ENCODE results near the gene TSHZ3. TPM values are rescaled to one million over a fixed set of nuclear protein-coding genes. Genes with fewer than 3 reads are reported as not detected.

Gene TSHZ3
- polyA plus RNA-seq, 6 donors from 2014 or later = not detected

DNA sequence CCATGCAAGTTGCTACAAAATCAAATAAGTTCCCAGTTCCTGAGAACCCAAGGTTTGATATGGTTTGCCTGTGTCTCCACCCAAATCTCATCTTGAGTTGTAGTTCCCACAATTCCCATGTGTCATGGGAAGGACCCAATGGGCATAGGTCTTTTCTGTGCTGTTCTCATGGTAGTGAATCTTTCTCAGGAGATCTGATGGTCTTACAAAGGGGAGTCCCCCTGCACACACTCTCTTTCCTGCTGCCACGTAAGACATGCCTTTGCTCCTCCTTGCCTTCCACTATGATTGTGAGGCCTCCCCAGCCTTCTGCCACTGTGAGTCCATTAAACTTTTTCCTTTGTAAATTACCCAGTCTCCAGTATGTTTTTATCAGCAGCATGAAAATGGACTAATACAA is 28.5 kb upstream of the TSHZ3 start:
- no peak overlapping the region for H3K27ac Mint-ChIP-seq
- H3K27me3 Mint-ChIP-seq = peaks cover 0 to 4% (median 0%) of the 10 kb centered on the region in 3 donors
- DNase-seq (no peak), ATAC-seq (ENCODE audit: low read depth in 2 of 2) (no peak)
- H3K36me3 Mint-ChIP-seq = no peaks in the 10 kb centered on the region
- H3K9me3 Mint-ChIP-seq = peaks cover 0 to 6% (median 0%) of the 10 kb centered on the region in 7 donors
- H3K4me1 Mint-ChIP-seq = no peaks in the 10 kb centered on the region
- no peak overlapping the region for H3K4me3 Mint-ChIP-seq

DNA sequence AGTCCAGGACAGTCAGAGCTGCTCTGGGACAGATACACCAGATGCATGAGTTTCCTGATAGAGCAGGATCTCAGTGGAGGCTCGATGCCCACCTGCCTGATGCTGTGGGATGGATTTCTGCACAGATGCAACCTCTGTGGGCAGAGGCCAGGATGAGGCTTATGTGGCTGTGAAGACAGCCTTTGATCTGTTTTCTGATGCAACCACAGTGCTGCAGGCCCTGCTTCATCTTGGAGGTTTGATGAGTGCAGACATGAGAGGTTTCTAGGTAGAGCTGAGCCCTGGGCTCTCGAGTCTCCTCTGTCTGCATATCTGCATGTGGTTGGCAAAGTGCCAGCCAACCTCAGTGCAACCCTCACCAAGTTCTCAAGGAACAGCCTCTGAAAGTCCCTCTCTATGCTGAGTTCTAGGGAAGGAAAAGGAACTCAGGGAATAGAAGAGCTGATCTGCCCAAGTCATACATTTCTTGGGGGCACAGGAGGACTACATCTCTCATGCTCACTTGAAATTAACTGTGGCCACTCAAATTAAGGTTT is 23.1 kb upstream of the TSHZ3 start:
- Mint-ChIP-seq H3K27me3 (peaks cover 0 to 8% (median 4%) of the 10 kb centered on the region in 3 donors), H3K4me1 (no peaks in the 10 kb centered on the region), H3K27ac (no peak overlapping the region), H3K4me3 (peak overlapping the region in 1 of 8 donors; percentile 22), H3K36me3 (no peaks in the 10 kb centered on the region), H3K9me3 (peaks cover 0 to 3% (median 2%) of the 10 kb centered on the region in 7 donors)
- no peak for DNase-seq
- ATAC-seq (ENCODE audit: low read depth in 2 of 2) = no peak

DNA sequence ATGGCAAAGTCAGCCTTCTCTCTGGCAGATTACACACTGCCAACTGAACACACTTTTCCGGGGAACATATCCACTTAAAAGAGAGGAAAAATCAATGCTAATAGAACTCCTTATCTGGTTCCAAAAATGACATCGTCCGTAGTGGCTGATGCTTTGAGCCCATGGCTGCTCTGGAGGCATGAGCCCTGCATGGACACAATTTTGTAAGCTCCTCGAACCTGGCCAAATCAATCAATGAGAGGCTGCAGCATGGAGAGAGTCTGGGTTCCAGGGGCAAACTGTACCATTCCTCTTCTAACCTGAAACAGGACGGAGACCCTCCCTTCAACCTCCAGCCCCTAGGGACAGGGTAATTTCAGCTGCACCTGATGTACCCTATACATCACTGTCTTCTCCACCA is 21.0 kb upstream of the TSHZ3 start:
- no peak overlapping the region for H3K4me3 Mint-ChIP-seq
- H3K27ac Mint-ChIP-seq = no peak overlapping the region
- H3K36me3 Mint-ChIP-seq = no peaks in the 10 kb centered on the region
- peaks cover 0 to 4% (median 2%) of the 10 kb centered on the region in 7 donors for H3K9me3 Mint-ChIP-seq
- ATAC-seq (ENCODE audit: low read depth in 2 of 2) (no peak), DNase-seq (no peak)
- peaks cover 8 to 18% (median 10%) of the 10 kb centered on the region in 3 donors for H3K27me3 Mint-ChIP-seq
- no peaks in the 10 kb centered on the region for H3K4me1 Mint-ChIP-seq

DNA sequence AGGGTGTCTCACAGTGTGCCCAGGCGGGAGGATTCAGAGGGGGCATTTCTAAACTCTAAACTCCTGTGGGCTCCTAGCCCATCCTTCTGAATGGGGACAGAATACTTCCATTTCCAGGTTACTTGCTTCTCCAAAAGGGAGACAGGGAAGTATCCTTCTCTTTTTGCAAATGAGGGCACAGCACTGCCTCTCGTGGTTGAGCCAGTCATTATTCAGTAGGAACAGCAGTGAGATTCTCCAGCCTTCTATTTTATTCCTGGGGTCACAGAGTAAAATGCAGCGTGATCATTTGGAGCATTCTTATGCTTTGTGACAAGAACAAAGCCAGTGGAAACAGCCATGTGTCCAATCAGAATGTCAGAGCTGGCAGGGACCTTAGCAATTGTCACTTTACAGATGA is 15.7 kb upstream of the TSHZ3 start:
- no peaks in the 10 kb centered on the region for H3K4me1 Mint-ChIP-seq
- ATAC-seq (ENCODE audit: low read depth in 2 of 2) (no peak), DNase-seq (no peak)
- no peak overlapping the region for H3K27ac Mint-ChIP-seq
- peaks cover 15 to 31% (median 26%) of the 10 kb centered on the region in 3 donors for H3K27me3 Mint-ChIP-seq
- H3K36me3 Mint-ChIP-seq = no peaks in the 10 kb centered on the region
- no peak overlapping the region for H3K4me3 Mint-ChIP-seq
- H3K9me3 Mint-ChIP-seq = peaks cover 0 to 3% (median 0%) of the 10 kb centered on the region in 7 donors

DNA sequence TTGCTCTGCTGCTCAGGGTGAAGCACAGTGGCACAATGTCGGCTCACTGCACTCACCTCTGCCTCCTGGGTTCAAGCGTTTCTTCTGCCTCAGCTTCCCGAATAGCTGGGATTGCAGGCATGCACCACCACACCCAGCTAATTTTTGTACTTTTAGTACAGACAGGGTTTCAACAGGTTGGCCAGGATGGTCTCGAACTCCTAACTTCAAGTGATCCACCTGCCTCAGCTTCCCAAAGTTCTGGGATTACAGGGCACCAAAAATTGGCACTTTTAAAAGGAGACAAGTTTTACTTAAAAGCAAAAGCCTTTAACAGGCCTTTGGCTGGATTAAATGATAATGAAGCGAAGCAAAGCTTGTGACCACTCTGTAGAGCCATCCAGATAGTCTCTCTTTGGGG is 12.5 kb upstream of the TSHZ3 start:
- H3K27ac Mint-ChIP-seq = no peak overlapping the region
- DNase-seq = no peak
- peaks cover 0 to 4% (median under 1%) of the 10 kb centered on the region in 3 donors for H3K4me1 Mint-ChIP-seq
- no peak for ATAC-seq (ENCODE audit: low read depth in 2 of 2)
- H3K4me3 Mint-ChIP-seq = no peak overlapping the region
- H3K9me3 Mint-ChIP-seq = peaks cover 0 to 5% (median 1%) of the 10 kb centered on the region in 7 donors
- H3K27me3 Mint-ChIP-seq = peaks cover 37 to 58% (median 56%) of the 10 kb centered on the region in 3 donors
- no peaks in the 10 kb centered on the region for H3K36me3 Mint-ChIP-seq

DNA sequence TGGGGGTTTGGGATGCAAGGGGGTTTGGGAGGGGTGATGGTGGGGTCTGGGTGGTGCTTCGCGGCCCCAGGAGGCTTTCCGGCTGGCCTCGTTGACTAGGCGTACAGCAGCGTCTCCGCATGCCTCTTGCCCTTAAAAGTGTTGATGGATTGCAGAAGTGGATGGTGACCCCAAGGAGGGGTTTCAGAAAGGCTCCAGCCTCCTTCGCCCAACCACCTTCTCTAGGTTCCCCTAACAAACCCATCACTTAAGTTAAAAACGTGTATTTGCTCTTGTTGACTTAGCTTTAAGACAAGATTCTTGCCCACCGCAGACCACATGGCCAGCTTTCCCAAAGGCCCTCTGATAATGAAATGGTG is 8.1 kb upstream of the TSHZ3 start:
- no peak overlapping the region for H3K4me3 Mint-ChIP-seq
- ATAC-seq (ENCODE audit: low read depth in 2 of 2) (no peak), DNase-seq (no peak)
- H3K36me3 Mint-ChIP-seq = no peaks in the 10 kb centered on the region
- H3K4me1 Mint-ChIP-seq = peaks cover 0 to 13% (median 5%) of the 10 kb centered on the region in 3 donors
- peaks cover 0 to 8% (median 2%) of the 10 kb centered on the region in 7 donors for H3K9me3 Mint-ChIP-seq
- no peak overlapping the region for H3K27ac Mint-ChIP-seq
- H3K27me3 Mint-ChIP-seq = peaks cover 65 to 74% (median 71%) of the 10 kb centered on the region in 3 donors

DNA sequence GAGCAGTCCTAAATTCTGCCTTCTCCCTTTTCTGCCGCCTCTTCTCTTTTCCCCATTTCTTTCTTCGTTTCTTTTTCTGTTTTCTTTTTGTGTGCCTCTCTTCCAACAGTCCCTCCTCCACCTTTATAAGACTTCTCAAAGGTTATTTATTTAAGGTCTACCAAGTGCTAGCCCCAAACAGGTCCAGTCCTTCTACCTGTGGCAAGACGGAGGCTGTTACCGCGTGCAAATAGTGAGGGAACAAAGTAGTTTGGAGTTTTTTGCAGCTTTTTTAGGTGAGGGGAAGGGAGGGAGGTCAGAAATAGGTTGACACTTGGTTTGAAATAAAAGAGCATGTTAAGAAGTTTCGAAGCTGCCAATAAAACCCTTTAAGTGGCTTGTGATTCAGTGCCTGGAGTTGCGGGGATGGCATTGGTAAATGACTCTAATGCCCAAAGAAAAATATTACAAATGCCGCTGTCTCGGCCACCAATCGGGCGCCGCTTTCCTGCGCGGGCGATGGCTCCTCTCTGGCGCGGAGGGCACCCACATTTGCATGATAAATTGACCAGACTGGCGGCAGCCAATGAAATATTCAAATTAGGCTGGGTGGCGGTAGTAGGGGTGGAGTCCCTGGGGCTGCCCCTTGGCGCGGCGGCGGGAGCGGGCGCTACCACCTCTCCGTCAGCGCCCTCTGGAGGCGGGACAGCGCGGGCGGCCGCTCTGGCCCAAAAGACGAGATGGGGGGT is 7.5 kb upstream of the TSHZ3 start:
- DNase-seq = no peak
- no peak for ATAC-seq (ENCODE audit: low read depth in 2 of 2)
- peak overlapping the region in 1 of 8 donors; percentile 52 for H3K4me3 Mint-ChIP-seq

DNA sequence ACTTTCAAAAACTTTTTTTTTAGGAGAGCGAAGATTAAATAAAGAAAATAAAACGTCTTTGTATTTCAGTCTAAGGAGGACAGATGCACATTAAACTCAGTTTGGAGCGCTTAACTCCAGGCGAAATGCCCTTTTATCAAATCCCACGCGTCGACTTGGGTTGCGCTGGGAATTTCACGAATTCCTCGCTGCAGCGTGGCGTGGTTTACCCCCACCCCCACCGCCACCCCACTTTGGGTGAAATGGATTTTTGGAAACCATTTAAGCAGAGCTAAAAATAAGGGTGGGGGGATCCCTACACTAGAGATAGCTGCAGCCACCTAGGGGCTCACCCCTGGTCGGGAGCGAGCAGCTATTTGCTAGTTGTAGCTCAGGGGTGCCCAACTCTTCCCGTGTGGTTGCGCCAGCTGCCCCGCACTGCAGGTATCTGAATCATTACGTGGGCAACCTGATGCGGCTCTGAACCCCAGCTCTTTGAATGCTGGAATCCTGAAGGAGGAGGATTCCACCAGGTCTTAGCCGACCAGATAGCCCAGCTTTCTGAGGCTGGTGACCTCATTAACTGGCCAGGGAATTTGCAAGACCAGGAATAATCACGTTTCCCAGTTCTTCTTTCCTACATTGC is 6.5 kb upstream of the TSHZ3 start:
- Mint-ChIP-seq H3K27ac (no peak overlapping the region), H3K9me3 (peaks cover 0 to 8% (median 3%) of the 10 kb centered on the region in 7 donors), H3K27me3 (peaks cover 75 to 87% (median 86%) of the 10 kb centered on the region in 3 donors), H3K4me3 (no peak overlapping the region), H3K36me3 (peaks cover 0 to 6% of the 10 kb centered on the region in 2 donors), H3K4me1 (peaks cover 4 to 16% (median 14%) of the 10 kb centered on the region in 3 donors)
- ATAC-seq (ENCODE audit: low read depth in 2 of 2) (no peak), DNase-seq (no peak)

More for the DNA sequence above, 7.5 kb upstream of the TSHZ3 start:
- peaks cover 0 to 8% (median 3%) of the 10 kb centered on the region in 7 donors for H3K9me3 Mint-ChIP-seq
- peaks cover 70 to 79% (median 77%) of the 10 kb centered on the region in 3 donors for H3K27me3 Mint-ChIP-seq
- H3K4me1 Mint-ChIP-seq = peaks cover 0 to 13% (median 9%) of the 10 kb centered on the region in 3 donors
- H3K36me3 Mint-ChIP-seq = no peaks in the 10 kb centered on the region
- peak overlapping the region in 1 of 6 donors; percentile 79 for H3K27ac Mint-ChIP-seq

DNA sequence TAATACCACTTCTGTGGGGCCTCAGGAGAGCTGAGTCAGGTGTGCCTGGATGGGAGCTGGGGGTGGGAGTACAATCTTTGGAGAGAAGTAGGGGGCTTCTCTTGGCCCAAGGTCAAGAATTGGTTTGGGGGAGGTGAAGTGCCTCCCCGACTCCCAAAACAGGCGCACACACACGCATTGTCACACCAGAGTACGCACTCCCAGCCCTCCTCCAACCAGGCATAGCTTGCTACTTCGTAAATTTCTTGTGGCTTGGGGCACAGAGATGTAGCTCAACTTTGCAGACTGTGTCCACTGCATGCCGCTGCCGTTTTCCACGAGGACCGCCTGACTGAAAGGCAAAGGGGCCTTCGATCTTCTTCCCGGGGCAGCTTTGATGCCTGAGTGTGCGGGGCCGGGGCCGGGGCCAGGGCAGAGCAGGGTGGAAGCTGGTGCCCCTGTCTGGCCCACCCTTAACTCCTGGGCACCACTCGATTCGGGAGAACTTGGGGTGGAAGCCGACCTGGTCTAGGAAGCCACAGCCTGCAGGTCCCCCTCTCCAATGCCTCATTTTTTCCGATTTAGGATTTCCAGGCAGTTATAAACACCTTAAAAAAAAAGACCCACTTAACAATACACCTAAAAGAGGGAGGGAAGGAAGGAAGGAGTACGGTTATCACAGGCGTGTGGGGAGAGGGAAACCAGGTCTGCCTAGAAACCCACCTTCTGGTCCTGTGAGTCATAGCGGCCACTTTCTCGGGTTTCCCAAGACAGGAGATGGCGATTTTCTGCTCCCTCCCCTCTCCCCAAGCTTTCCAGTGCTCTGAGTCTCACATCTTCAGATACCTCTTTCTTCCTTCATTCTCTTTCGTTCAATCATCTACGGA is 5.8 kb upstream of the TSHZ3 start:
- H3K27ac Mint-ChIP-seq = peak overlapping the region in 1 of 6 donors; percentile 15
- H3K4me1 Mint-ChIP-seq = peaks cover 4 to 17% (median 14%) of the 10 kb centered on the region in 3 donors
- DNase-seq (no peak), ATAC-seq (ENCODE audit: low read depth in 2 of 2) (no peak)
- H3K9me3 Mint-ChIP-seq = peaks cover 0 to 8% (median 3%) of the 10 kb centered on the region in 7 donors
- peak overlapping the region in 1 of 8 donors; percentile 11 for H3K4me3 Mint-ChIP-seq
- peaks cover 71 to 86% (median 85%) of the 10 kb centered on the region in 3 donors for H3K27me3 Mint-ChIP-seq
- peaks cover 0 to 8% of the 10 kb centered on the region in 2 donors for H3K36me3 Mint-ChIP-seq

DNA sequence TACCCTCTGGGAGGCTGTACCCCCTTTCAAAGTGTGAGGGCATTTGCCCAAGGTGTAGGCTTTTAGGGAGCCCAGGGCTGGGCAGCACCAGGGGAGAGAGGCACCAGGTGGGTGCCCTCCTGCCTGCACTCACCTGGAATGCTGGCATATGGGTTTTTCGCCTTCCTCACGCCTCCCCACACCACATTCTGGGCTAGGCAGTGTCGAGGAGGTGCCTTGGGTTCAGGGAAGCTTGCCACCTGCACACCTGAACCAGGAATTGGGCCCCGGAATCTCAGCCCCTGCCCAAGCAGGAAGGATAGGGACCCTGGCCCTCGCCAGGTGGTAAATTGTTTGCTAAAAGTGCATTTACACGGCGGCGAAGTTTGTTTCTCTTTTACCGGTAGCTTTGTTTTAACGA is 5.1 kb upstream of the TSHZ3 start:
- peaks cover 69 to 79% (median 78%) of the 10 kb centered on the region in 3 donors for H3K27me3 Mint-ChIP-seq
- H3K36me3 Mint-ChIP-seq = peaks cover 0 to 8% of the 10 kb centered on the region in 2 donors
- DNase-seq (no peak), ATAC-seq (ENCODE audit: low read depth in 2 of 2) (no peak)
- no peak overlapping the region for H3K4me3 Mint-ChIP-seq
- H3K9me3 Mint-ChIP-seq = peaks cover 0 to 8% (median 3%) of the 10 kb centered on the region in 7 donors
- peaks cover 4 to 17% (median 14%) of the 10 kb centered on the region in 3 donors for H3K4me1 Mint-ChIP-seq
- H3K27ac Mint-ChIP-seq = peak overlapping the region in 1 of 6 donors; percentile 15

DNA sequence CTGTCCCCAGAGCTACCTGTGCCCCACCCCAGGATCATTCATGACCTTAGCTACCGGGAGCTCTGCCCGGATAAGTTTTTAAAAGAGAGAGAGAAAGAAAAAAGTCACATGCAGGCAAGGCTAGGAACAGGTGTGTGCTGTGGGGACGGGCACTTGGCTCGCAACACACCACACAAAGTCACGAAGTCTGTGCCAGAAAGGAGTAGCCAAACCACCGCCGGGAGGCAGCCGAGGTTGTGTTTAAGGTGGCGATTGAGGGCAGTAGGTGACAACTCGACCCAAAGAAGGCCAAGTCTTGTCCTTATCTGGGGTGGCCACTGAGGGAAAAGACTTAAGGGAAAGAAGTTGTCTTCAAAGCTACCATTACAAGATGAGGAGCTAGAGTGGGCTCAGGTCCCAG is 4.6 kb upstream of the TSHZ3 start:
- H3K9me3 Mint-ChIP-seq = peaks cover 0 to 8% (median 3%) of the 10 kb centered on the region in 7 donors
- peaks cover 64 to 76% (median 74%) of the 10 kb centered on the region in 3 donors for H3K27me3 Mint-ChIP-seq
- H3K4me3 Mint-ChIP-seq = peak overlapping the region in 2 of 8 donors; percentile 25 to 70
- ATAC-seq (ENCODE audit: low read depth in 2 of 2) (no peak), DNase-seq (no peak)
- H3K4me1 Mint-ChIP-seq = peaks cover 5 to 17% (median 14%) of the 10 kb centered on the region in 3 donors
- H3K27ac Mint-ChIP-seq = peak overlapping the region in 1 of 6 donors; percentile 42
- peaks cover 0 to 8% of the 10 kb centered on the region in 2 donors for H3K36me3 Mint-ChIP-seq

DNA sequence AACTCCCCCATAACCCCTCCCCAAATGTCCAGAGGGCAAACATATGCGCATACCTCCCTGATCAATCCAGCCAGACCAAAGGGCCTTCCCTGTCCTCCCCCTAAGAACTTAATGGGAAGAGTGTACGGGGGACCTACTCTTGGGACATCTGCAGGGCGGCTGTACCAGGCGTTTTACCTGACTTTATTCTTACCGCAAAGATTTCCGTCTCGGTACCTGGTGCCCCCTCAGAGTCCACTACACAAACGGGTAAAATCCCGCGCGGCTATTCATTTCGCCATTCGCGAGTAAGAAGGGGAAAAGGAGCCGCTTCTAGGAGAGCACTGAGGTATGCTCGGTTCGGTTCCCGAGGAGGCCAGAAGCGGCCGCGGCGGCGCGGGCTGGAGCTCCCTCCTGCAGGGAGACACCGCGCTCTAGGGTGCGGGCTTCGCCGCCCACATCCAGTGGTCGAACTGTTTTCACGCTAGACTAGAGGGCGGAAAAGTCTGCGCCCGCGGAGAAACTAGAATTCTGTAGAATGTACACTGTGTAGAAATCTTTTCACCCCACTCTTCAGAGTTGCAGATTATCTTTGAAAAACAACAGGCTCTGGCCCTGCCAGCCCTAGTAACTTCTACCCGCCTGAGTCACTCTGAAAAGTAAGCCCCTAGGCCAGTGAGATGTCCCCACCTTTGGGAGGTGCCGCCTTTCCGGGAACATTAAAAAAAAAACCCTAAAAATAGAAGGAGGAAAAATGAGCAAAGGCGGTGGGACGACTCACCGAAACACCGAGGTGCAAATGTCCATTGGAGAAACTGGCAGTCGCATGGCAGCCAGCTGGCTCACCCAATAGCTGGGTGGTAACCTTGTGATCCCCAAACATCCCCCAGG is 3.8 kb upstream of the TSHZ3 start:
- ATAC-seq (ENCODE audit: low read depth in 2 of 2) = no peak
- H3K27me3 Mint-ChIP-seq = peaks cover 61 to 76% (median 74%) of the 10 kb centered on the region in 3 donors
- H3K9me3 Mint-ChIP-seq = peaks cover 0 to 8% (median 3%) of the 10 kb centered on the region in 7 donors
- DNase-seq = no peak
- peak overlapping the region in 4 of 8 donors; percentile 31 to 78 (median 42) for H3K4me3 Mint-ChIP-seq
- peaks cover 0 to 14% of the 10 kb centered on the region in 2 donors for H3K36me3 Mint-ChIP-seq
- peaks cover 12 to 23% (median 20%) of the 10 kb centered on the region in 3 donors for H3K4me1 Mint-ChIP-seq
- H3K27ac Mint-ChIP-seq = peak overlapping the region in 1 of 6 donors; percentile 9

Measured in naive B cell (primary cell).